ENCODE data around the gene PACS2. TPM values are rescaled to one million over a fixed set of nuclear protein-coding genes. Genes with fewer than 3 reads are reported as not detected.

Gene PACS2
- total and polyA plus RNA-seq, 2 of the 4 experiments (the other 2 are of a cell fraction), result 15.6 to 32.2 TPM

- H3K9ac ChIP-seq (ENCODE audit: low read depth, low read length), result no peak overlapping the region
Observed at GRCh38 chr14:105307052-105307727, 7.4 kb upstream of the PACS2 start.

More at GRCh38 chr14:105307052-105307727, 7.4 kb upstream of the PACS2 start:
- H2AK9ac ChIP-seq (replicated peaks; ENCODE audit: low read depth, low read length, poor library complexity), result no peak overlapping the region
- no peak overlapping the region for H4K91ac ChIP-seq (ENCODE audit: insufficient read depth, low read depth, low read length)
- no peaks in the 10 kb centered on the region for H3K36me3 ChIP-seq (ENCODE audit: control insufficient read depth, insufficient read depth, low read length)
- H3K4me3 ChIP-seq (ENCODE audit: insufficient read depth, low read depth, low read length), result no peak overlapping the region
- H4K8ac ChIP-seq (ENCODE audit: low read depth in 2 of 2, low read length in 2 of 2), result no peak overlapping the region
- H2AFZ ChIP-seq (replicated peaks; ENCODE audit: low read length, poor library complexity), result no peak overlapping the region
- no peak overlapping the region for H2BK120ac ChIP-seq (ENCODE audit: low read depth, low read length)
- no peaks in the 10 kb centered on the region for H3K27me3 ChIP-seq (ENCODE audit: control insufficient read depth, insufficient read depth, low read length)
- DNase-seq (no peak), ATAC-seq (ENCODE audit: low read depth) (no peak)
- H3K4me2 ChIP-seq (ENCODE audit: low read depth, low read length), result no peak overlapping the region
- H2BK5ac ChIP-seq (ENCODE audit: low read depth, low read length, poor library complexity, severe bottlenecking), result no peak overlapping the region
- H3K9me3 ChIP-seq (ENCODE audit: control insufficient read depth, insufficient read depth, low read length), result no peaks in the 10 kb centered on the region
- intact Hi-C loops (cut with micrococcal nuclease), result no loop called here
- in situ Hi-C loops (cut with MboI; ENCODE audit: low sequenced_read_pairs), result no loop called here
- no peak overlapping the region for H3K56ac ChIP-seq (ENCODE audit: extremely low read depth, insufficient read depth, low read length)
- H2AK5ac ChIP-seq (ENCODE audit: low read depth, low read length), result no peak overlapping the region
- TF ChIP-seq MAZ (IDR thresholded peaks at IDR 0.05; ENCODE audit: borderline replicate concordance, low read depth, low read length), result no peak
- TF ChIP-seq USF2 (IDR thresholded peaks at IDR 0.05; ENCODE audit: low read depth, low read length), result no peak
- no peak for TF ChIP-seq MAFK (IDR thresholded peaks at IDR 0.05; ENCODE audit: low read depth, low read length)
- TF ChIP-seq RFX5 (IDR thresholded peaks at IDR 0.05; ENCODE audit: low read depth, low read length), result no peak
- TF ChIP-seq CHD1 (IDR thresholded peaks at IDR 0.05; ENCODE audit: low read depth, low read length), result no peak
- TF ChIP-seq RAD21 (IDR thresholded peaks at IDR 0.05; ENCODE audit: low read length), result no peak
- TF ChIP-seq MXI1 (IDR thresholded peaks at IDR 0.05; ENCODE audit: borderline replicate concordance, low read depth, low read length), result no peak
- no peak for TF ChIP-seq ELK1 (IDR thresholded peaks at IDR 0.05; ENCODE audit: borderline replicate concordance, low read depth, low read length)
- TF ChIP-seq FOS (IDR thresholded peaks at IDR 0.05; ENCODE audit: low read depth, low read length), result no peak
- no peak for TF ChIP-seq BHLHE40 (IDR thresholded peaks at IDR 0.05; ENCODE audit: low read depth, low read length)
- TF ChIP-seq CEBPB (IDR thresholded peaks at IDR 0.05; ENCODE audit: low read depth, low read length), result no peak
- no peak for TF ChIP-seq SMC3 (IDR thresholded peaks at IDR 0.05; ENCODE audit: low read depth, low read length)
- TF ChIP-seq NFE2L2 (IDR thresholded peaks at IDR 0.05; ENCODE audit: low read depth, low read length), result no peak
- no peaks in the 10 kb centered on the region for H3K4me1 ChIP-seq (ENCODE audit: control insufficient read depth, insufficient read depth, low read length)
- no peaks in the 10 kb centered on the region; the same call in 1 of the 2 replicates for H3K9me1 ChIP-seq (ENCODE audit: insufficient read depth, low read length)
- ChIA-PET POLR2A (ENCODE audit: unreplicated experiment) (no interaction called here), CTCF (no interaction called here)
- H4K20me1 ChIP-seq (ENCODE audit: insufficient read depth, low read length), result no peaks in the 10 kb centered on the region
- H4K5ac ChIP-seq (ENCODE audit: low read depth, low read length), result no peak overlapping the region
- H3K14ac ChIP-seq (replicated peaks; ENCODE audit: low read depth, low read length), result no peak overlapping the region
- no peak overlapping the region for H3K23ac ChIP-seq (ENCODE audit: low read depth, low read length)
- no peak overlapping the region for H3K4ac ChIP-seq (ENCODE audit: low read depth, low read length)
- no peak overlapping the region for H3K18ac ChIP-seq (ENCODE audit: low read depth, low read length)
- BruUV-seq (replicated peaks), result no TSS peak
- WGBS, 2 experiments (ENCODE audit: extremely low coverage in 2 of 2, insufficient read length in 1 of 2), result 38% methylated on average over 3 of the region's 4 CpGs; no CpG with 5 or more reads in 1 of the 2 experiments
- dilution Hi-C loops (cut with HindIII; ENCODE audit: low sequenced_read_pairs, unreplicated experiment), result no loop called here
- no peaks in the 10 kb centered on the region; a peak in 1 of 4 replicates for H3K79me1 ChIP-seq (ENCODE audit: low read depth in 1 of 2, low read length in 2 of 2)
- no peak overlapping the region for H2BK15ac ChIP-seq (ENCODE audit: low read depth, low read length)
- H2BK20ac ChIP-seq (ENCODE audit: low read depth, low read length), result no peak overlapping the region
- no peak overlapping the region for H3K27ac ChIP-seq (ENCODE audit: insufficient read depth, low read length)

All from IMR-90 (cell line).